Activated naive CD4-positive, alpha-beta T cell treated with anti-CD3 and anti-CD28 coated beads, Interleukin-2, amount 10 ng/mL, durations not matched to agents 7 days and 5 days (primary cell): ENCODE measurements around the gene INTS2.
A peak's percentile ranks its signal among the peaks of the same experiment; 100 is the strongest.

Source experiments
- CTCF ChIA-PET: fragments of 350-600 bp; sonication (Branson Sonifier 250); formaldehyde crosslinking; loops from one replicate; lab custom pipeline; 2021; ENCODE audit warnings: antibody characterized with exemption; lab: Charles Lee
- DNase-seq: peaks from one replicate; pipeline ENCODE4 v3.0.0-alpha.2; 2020
- H3K27ac Mint-ChIP-seq: one replicate; pipeline ENCODE4 v1.8.0; 2021; ENCODE audit warnings: mild to moderate bottlenecking, moderate library complexity, mixed read lengths
- H3K27me3 Mint-ChIP-seq: one replicate; pipeline ENCODE4 v1.8.0; 2021; ENCODE audit warnings: mild to moderate bottlenecking, mixed read lengths
- H3K36me3 Mint-ChIP-seq: one replicate; pipeline ENCODE4 v1.8.0; 2021; ENCODE audit warnings: mixed read lengths
- H3K4me1 Mint-ChIP-seq: one replicate; pipeline ENCODE4 v1.8.0; 2021; ENCODE audit warnings: mixed read lengths
- H3K4me3 Mint-ChIP-seq: one replicate; pipeline ENCODE4 v1.8.0; 2021; ENCODE audit warnings: mild to moderate bottlenecking, moderate library complexity, mixed read lengths
- H3K9me3 Mint-ChIP-seq: one replicate; pipeline ENCODE4 v1.8.0; 2021; ENCODE audit warnings: mixed read lengths

Gene INTS2

DNA sequence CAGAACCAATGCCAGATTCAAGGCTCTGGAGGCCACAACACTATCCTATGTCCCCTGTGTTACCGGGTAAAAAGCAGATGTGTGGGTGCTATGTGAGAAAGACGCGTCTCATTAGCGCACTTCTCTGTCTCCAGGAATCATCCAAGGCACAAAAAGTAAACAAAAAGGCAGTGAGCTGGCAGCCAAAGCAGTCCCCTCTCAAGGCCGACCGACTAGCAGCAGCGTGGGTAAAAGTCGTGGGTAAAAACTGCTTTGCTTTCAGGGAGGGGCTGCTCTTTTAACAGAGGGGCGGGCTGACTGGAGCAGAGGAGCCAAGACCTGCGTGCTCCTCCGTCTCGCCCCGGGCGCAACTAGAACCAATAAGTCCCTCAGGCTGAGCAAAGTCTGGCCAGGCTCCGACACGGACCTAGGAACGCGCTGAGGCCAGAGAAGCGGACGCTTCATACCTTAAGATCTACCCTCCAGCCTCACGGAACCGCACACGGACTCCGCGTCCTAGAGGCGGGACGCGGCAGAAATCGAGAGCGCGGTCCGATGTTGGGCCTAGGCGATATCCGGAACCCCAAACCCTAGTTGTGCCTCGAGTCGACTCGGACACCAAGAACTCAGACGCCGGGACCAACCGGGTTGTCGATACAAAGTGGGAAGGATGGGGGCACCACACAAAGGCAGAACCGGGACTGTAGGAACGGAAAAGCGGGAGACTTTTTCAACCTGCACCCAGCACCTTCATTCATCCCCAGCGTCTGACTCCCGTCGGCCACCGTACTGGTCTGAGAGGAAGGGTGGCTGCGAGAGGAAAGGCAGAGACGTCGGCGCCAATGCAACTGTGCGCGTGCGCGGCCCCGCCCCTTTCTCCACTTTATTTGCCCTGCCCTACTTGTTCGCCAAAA is at the start of gene INTS2:
Gene INTS2, minus strand, starts transcription at position 775 of the 893 bp plus-strand sequence. CDS start 1,338 bp downstream, outside the sequence.
- CTCF ChIA-PET, result interaction anchor here (1.8 kb wide), 1 partner anchor 138 kb away, joined by 4 read pairs; no protein-coding TSS in a partner anchor
- H3K27me3 Mint-ChIP-seq, result peaks cover 8% of the 10 kb centered on the region
- peak within 1 kb of the TSS; percentile 93 for H3K27ac Mint-ChIP-seq
- no peaks in the 10 kb centered on the region for H3K9me3 Mint-ChIP-seq
- DNase-seq, result peak; percentile 97
- H3K4me1 Mint-ChIP-seq, result peaks cover 26% of the 10 kb centered on the region
- peak within 1 kb of the TSS; percentile 91 for H3K4me3 Mint-ChIP-seq
- H3K36me3 Mint-ChIP-seq, result peaks cover 9% of the 10 kb centered on the region

DNA sequence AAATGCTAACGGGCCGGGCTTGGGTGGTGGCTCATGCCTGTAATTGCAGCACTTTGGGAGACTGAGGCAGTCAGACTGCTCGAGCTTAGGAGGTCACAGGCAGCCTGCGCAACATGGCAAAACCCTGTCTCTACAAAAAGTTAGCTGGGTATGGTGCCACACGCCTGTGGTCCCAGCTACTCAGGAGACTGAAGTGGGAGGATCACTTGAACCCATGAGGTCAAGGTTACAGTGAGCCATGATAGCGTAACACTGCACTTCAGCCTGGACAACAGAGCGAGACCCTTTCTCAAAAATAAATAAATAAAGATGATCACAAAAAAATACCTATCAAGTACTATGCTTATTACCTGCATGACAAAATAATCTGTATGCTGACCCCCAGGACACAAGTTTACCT is 46.3 kb upstream of the INTS2 start:
- H3K4me3 Mint-ChIP-seq, result no peak overlapping the region
- H3K36me3 Mint-ChIP-seq, result peaks cover 34% of the 10 kb centered on the region
- H3K27me3 Mint-ChIP-seq, result no peaks in the 10 kb centered on the region
- CTCF ChIA-PET, result interaction anchor here (1.1 kb wide), 1 partner anchor 135 kb away, joined by 3 read pairs; no protein-coding TSS in a partner anchor
- H3K27ac Mint-ChIP-seq, result no peak overlapping the region
- peaks cover 2% of the 10 kb centered on the region for H3K4me1 Mint-ChIP-seq
- no peaks in the 10 kb centered on the region for H3K9me3 Mint-ChIP-seq
- no peak for DNase-seq

- Mint-ChIP-seq H3K27ac (no peak overlapping the region), H3K4me3 (no peak overlapping the region), H3K36me3 (peaks cover 28% of the 10 kb centered on the region), H3K4me1 (peaks cover 2% of the 10 kb centered on the region), H3K27me3 (no peaks in the 10 kb centered on the region), H3K9me3 (no peaks in the 10 kb centered on the region)
- CTCF ChIA-PET, result no interaction called here
- DNase-seq, result no peak
Measured at GRCh38 chr17:61972311-61972710, 44.5 kb upstream of the INTS2 start.

GRCh38 chr17:61970030-61970429 is 42.2 kb upstream of the INTS2 start:
- Mint-ChIP-seq H3K27me3 (no peaks in the 10 kb centered on the region), H3K36me3 (peaks cover 30% of the 10 kb centered on the region), H3K4me3 (no peak overlapping the region), H3K9me3 (no peaks in the 10 kb centered on the region), H3K27ac (peak overlapping the region; percentile 14), H3K4me1 (peaks cover 2% of the 10 kb centered on the region)
- no peak for DNase-seq
- CTCF ChIA-PET, result no interaction called here

GRCh38 chr17:61968757-61969156 is 41.0 kb upstream of the INTS2 start:
- no peak for DNase-seq
- Mint-ChIP-seq H3K27me3 (no peaks in the 10 kb centered on the region), H3K4me3 (no peak overlapping the region), H3K4me1 (no peaks in the 10 kb centered on the region), H3K9me3 (no peaks in the 10 kb centered on the region), H3K27ac (no peak overlapping the region), H3K36me3 (peaks cover 24% of the 10 kb centered on the region)
- CTCF ChIA-PET, result no interaction called here

DNA sequence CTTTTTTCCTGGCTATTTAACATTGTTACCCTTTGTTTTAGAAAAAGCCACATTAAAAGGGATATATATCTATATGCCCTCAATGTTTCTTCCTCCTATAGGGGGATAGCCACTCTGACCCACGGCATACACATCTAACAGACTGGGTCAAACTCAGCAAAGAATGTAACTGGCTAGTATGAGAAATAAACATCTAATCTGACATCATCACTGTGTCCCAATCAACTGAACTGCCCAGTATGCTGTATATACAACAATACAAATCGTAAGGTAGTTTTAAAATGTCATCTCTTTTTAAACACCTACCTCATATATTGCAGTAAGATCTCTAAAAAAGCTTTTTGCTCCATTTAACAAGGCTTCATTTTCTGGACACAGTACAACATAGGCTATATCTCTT is 39.9 kb upstream of the INTS2 start:
- no peaks in the 10 kb centered on the region for H3K4me1 Mint-ChIP-seq
- CTCF ChIA-PET, result no interaction called here

GRCh38 chr17:61966191-61966590 is 38.4 kb upstream of the INTS2 start:
- H3K27me3 Mint-ChIP-seq, result no peaks in the 10 kb centered on the region
- DNase-seq, result no peak
- H3K36me3 Mint-ChIP-seq, result peaks cover 31% of the 10 kb centered on the region
- CTCF ChIA-PET, result no interaction called here
- H3K4me1 Mint-ChIP-seq, result no peaks in the 10 kb centered on the region
- H3K27ac Mint-ChIP-seq, result no peak overlapping the region
- no peaks in the 10 kb centered on the region for H3K9me3 Mint-ChIP-seq
- no peak overlapping the region for H3K4me3 Mint-ChIP-seq

More for the DNA sequence above, 39.9 kb upstream of the INTS2 start:
- DNase-seq, result no peak
- Mint-ChIP-seq H3K27me3 (no peaks in the 10 kb centered on the region), H3K4me3 (no peak overlapping the region), H3K36me3 (peaks cover 28% of the 10 kb centered on the region), H3K27ac (no peak overlapping the region), H3K9me3 (no peaks in the 10 kb centered on the region)

- H3K4me3 Mint-ChIP-seq, result no peak overlapping the region
- H3K27me3 Mint-ChIP-seq, result no peaks in the 10 kb centered on the region
- H3K27ac Mint-ChIP-seq, result no peak overlapping the region
- peaks cover 25% of the 10 kb centered on the region for H3K36me3 Mint-ChIP-seq
- no peak for DNase-seq
- CTCF ChIA-PET, result no interaction called here
- H3K9me3 Mint-ChIP-seq, result no peaks in the 10 kb centered on the region
- H3K4me1 Mint-ChIP-seq, result no peaks in the 10 kb centered on the region
Measured at GRCh38 chr17:61955619-61956018, 27.8 kb upstream of the INTS2 start.

DNA sequence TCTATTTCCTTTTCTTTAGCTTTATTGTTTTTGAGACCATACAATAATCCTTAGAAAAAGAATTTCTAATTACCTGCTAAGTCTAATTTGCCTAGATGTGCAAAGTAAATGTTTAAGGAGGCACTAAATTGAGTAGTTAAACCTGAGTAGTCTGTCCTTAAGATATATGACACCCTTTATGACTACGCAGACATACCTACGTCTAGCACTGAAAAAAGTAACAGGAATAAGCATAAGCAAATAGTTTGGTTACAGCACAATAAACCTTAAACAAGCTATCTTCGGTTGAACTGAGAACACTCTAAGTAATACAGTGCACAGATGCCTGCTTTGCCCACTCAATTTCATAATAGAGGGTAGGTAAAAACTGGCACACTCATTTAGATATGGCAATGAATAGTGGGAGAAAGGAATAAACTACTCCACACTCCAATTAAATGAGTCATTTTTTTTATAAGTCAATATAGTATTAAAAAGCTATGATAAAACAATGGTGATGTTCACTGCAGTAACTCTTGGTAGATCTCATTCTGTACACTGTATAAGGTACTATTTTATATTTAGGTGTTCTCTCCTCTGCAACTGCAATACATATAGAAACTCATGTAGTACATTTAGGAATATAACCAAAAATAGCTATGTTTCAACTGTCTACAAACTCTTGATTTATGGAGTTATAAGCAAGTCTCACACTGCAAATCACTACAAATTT is 19.7 kb upstream of the INTS2 start:
- H3K36me3 Mint-ChIP-seq, result peaks cover 24% of the 10 kb centered on the region
- CTCF ChIA-PET, result no interaction called here
- H3K27me3 Mint-ChIP-seq, result no peaks in the 10 kb centered on the region
- H3K27ac Mint-ChIP-seq, result no peak overlapping the region
- H3K4me3 Mint-ChIP-seq, result no peak overlapping the region
- H3K4me1 Mint-ChIP-seq, result no peaks in the 10 kb centered on the region
- no peaks in the 10 kb centered on the region for H3K9me3 Mint-ChIP-seq
- no peak for DNase-seq

- CTCF ChIA-PET, result no interaction called here
- Mint-ChIP-seq H3K36me3 (peaks cover 23% of the 10 kb centered on the region), H3K9me3 (no peaks in the 10 kb centered on the region), H3K27me3 (no peaks in the 10 kb centered on the region), H3K4me1 (no peaks in the 10 kb centered on the region), H3K4me3 (no peak overlapping the region), H3K27ac (no peak overlapping the region)
- DNase-seq, result no peak
Measured at GRCh38 chr17:61946359-61946758, 18.6 kb upstream of the INTS2 start.

DNA sequence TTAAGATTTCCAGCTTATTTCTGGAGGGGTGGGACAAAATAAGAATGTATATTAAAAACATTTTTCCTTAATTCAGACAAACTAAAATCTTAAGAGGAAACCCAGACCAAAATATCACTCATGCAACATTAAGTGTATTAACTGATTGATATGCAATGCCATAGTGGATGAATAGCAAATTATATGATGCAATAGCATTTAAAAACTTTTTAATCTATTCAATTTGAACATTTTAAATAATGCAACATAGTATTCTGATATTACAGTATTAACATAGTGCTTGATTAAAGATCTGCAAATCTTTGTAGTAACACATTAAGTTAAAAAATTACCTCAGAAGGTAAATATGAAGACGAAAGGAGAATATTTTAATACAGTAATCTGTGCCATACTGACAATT is 15.3 kb upstream of the INTS2 start:
- CTCF ChIA-PET, result no interaction called here

DNA sequence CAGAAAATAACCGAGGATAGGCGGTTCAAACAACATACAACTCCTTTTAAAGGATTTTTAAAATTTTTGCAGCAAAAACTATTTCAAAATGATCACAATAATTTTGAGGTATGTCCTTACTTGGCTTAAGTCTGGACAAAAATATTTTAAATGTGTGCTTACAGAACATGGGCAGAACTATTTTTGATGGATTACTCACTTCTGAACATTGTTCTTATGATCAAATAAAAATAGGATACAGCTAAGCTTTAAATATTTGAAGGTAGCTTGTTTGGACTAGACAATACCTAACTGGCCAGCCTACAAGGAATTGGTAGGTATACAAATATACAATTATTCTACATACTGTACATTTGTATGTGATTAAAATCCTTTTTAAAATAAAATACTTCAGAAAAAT is 14.3 kb upstream of the INTS2 start:
- H3K9me3 Mint-ChIP-seq, result no peaks in the 10 kb centered on the region
- CTCF ChIA-PET, result interaction anchor here (0.6 kb wide), 1 partner anchor 124 kb away, joined by 3 read pairs; no protein-coding TSS in a partner anchor

More for the DNA sequence above, 15.3 kb upstream of the INTS2 start:
- Mint-ChIP-seq H3K27me3 (no peaks in the 10 kb centered on the region), H3K9me3 (no peaks in the 10 kb centered on the region), H3K4me3 (no peak overlapping the region), H3K36me3 (peaks cover 14% of the 10 kb centered on the region), H3K4me1 (no peaks in the 10 kb centered on the region), H3K27ac (no peak overlapping the region)
- no peak for DNase-seq

DNA sequence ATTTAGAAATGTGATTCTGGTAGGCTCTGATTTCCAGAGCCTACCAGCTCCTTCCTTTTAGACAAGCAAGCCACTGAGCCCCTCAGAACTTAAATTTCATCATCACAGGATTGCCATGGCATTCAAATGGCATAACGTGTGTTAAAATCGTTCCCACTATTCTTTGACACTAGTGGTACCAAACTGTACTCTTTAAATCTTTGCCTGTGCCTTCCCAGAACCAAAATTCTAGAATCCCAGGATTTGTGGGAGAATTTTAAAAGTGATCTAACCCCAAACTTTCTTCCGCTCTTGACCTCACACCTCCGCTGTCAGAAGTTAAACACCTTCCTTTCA is 287 bp upstream of the INTS2 start:
- Mint-ChIP-seq H3K27me3 (peaks cover 8% of the 10 kb centered on the region), H3K36me3 (peaks cover 7% of the 10 kb centered on the region), H3K9me3 (no peaks in the 10 kb centered on the region), H3K27ac (peak overlapping the region; percentile 93), H3K4me3 (peak overlapping the region; percentile 91), H3K4me1 (peaks cover 26% of the 10 kb centered on the region)
- no peak for DNase-seq
- CTCF ChIA-PET, result no interaction called here

More for the DNA sequence above, 14.3 kb upstream of the INTS2 start:
- Mint-ChIP-seq H3K36me3 (peaks cover 14% of the 10 kb centered on the region), H3K4me1 (no peaks in the 10 kb centered on the region), H3K27me3 (no peaks in the 10 kb centered on the region), H3K4me3 (no peak overlapping the region), H3K27ac (no peak overlapping the region)
- no peak for DNase-seq

GRCh38 chr17:61926826-61927207 is 965 bp downstream of the INTS2 start:
- peaks cover 26% of the 10 kb centered on the region for H3K4me1 Mint-ChIP-seq
- CTCF ChIA-PET, result interaction anchor here (0.6 to 1.8 kb wide), 2 partner anchors 139 to 183 kb away, joined by 3 to 4 read pairs; no protein-coding TSS in a partner anchor
- peak overlapping the region; percentile 93 for H3K27ac Mint-ChIP-seq
- H3K4me3 Mint-ChIP-seq, result peak overlapping the region; percentile 91
- H3K36me3 Mint-ChIP-seq, result peaks cover 10% of the 10 kb centered on the region
- no peaks in the 10 kb centered on the region for H3K9me3 Mint-ChIP-seq
- DNase-seq, result no peak
- peaks cover 8% of the 10 kb centered on the region for H3K27me3 Mint-ChIP-seq
